NOMO-1 treated with DMSO at 0.1 percent for 48 hours (cell line): ENCODE data around the gene SLC27A1.
A peak's percentile ranks its signal among the peaks of the same experiment; 100 is the strongest.
"Not testable (repeated sequence)": the region's sequence is repeated elsewhere in the genome, so short reads cannot be mapped to it uniquely, and the experiment has no call there.

ENCODE experiments used
- DNase-seq: peaks from one replicate; lab custom pipeline; 2025; ENCODE audit not compliant: unreplicated experiment; lab: John Stamatoyannopoulos, UW

Gene SLC27A1

DNA sequence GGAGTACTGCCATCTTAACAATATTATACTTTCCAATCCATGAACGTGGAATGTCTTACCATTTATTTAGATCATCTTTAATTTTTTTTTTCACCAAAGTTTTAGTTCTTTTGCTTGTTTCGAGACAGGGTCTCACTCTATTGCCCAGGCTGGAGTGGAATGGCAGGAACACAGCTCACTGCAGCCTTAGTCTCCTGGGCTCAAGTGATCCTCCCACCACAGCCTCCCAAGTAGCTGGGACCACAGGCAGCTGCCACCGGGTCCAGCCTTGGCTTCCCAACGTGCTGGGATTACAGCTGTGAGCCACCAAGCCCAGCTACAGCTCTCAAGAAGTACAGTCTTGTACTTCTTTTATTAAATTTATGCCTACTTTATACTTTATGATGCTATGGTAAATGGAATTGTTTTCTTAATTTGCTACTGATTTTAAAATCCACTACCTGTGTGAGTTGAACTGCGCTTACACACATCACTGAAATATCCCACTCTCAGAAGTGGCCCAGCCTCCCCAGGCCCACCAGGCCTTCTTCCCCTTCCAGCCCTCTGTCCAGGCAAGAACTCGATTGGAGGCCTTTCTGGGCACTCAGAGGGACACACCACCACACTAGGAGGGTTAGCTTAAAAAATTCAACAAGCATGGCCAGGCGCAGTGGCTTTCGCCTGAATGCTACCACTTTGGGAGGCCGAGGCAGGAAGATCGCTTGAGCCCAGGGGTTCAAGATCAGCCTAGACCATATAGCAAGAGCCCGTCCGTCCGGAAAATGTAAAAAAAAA lies 40.1 kb downstream of the SLC27A1 start:
- DNase-seq = no peak

DNA sequence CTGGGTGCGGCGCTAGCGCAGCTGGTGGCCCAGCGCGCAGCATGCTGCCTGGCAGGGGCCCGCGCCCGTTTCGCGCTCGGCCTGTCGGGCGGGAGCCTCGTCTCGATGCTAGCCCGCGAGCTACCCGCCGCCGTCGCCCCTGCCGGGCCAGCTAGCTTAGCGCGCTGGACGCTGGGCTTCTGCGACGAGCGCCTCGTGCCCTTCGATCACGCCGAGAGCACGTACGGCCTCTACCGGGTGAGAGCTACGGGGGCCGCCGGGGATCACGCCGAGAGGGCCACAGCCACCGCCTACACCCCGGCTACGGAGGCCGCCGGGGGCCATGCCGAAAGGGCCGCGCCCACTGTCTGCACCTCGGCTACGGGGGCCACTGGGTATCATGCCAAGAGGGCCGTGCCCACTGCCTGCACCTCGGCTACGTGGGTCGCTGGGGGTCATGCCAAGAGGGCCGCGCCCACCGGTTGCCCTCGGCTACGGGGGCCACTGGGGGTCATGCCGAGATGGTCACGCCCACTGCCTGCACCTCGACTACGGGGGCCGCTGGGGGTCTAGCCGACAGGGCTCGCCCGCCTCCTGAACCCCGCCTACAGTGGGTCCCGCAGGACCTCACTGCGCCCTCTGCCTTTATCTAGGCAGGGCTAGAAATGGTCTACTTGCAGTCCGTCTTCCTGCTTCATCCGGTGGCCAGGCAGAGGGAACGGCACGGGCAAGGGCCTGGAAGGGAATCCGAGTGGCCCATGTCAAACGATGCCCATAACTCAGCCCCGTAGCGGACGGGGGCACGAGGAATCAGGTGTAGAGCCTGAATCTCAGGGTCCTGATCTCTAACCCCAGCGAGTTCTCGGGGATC lies 41.6 kb downstream of the SLC27A1 start:
- DNase-seq = peak; percentile 80

DNA sequence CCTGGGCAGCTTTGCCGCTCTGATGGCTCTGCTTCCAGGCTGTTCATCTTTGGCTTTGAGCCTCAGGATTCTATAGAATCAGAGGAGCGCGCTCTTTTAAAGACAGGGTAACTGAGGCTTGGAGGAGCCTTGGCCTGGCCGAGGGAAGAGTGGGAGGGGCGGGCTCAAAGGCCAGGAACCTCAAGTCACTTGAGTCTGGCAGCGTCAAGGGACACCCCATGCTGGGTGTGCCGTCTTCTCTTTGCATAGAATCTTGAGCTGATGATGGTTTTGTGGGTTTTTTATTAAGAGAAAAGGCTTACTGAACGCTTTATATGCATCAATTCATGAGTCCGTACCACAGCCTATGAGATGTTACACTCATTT lies 42.2 kb downstream of the SLC27A1 start:
- no peak for DNase-seq

DNA sequence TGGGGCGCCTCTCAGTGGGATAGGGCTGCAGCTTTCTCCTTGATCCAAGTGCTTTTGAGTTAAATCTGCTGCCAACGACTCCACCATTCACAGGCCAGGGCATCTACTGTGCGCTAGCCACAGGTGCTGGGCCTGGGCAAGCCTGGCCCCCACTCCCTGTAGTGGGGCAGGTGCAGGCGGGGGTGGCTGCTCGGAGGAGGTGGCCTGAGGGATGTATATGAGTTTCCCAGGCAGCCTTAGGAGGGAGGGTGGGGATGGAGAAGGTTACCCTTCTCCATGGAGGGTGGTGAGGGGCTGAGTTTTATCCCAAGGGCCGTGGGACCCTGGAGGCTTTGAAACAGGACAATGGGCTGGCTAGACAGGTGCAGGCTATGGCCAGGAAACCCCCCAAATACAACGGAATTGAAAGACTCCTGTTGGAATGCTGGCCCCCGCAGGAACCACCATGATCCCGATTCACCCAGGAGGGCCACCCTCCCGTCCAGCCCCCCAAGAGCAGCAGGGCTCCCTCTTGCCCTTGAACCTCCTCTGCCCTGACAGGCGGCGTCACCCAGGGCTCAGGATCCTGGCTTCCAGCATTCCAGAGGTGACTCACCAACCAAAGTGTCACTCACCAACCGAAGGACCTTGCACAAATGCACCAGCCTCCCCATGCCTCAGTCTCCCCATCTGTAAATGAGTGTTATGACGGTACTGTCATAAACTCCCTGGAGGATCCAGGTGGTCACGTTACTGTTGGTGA lies 45.3 kb downstream of the SLC27A1 start:
- DNase-seq = no peak

DNA sequence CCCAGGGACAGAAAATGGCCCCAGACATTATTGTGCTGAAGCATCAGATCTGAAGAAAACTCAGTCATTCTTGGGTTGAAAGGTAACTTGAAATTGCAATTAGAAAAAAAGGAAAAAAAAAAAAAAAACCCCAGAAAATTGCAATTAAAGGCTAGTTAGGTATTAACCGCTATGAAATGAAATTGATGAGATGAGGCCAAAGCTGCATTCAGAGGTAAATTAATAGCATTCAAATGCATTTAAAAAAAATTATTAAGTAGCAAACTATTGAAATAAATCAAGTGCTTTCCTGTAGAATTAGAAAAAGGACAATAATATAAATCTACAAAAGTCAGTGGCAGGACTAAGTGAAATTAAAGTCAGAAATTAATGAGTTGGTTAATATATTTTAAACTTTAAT lies 47.6 kb downstream of the SLC27A1 start:
- no peak for DNase-seq

DNA sequence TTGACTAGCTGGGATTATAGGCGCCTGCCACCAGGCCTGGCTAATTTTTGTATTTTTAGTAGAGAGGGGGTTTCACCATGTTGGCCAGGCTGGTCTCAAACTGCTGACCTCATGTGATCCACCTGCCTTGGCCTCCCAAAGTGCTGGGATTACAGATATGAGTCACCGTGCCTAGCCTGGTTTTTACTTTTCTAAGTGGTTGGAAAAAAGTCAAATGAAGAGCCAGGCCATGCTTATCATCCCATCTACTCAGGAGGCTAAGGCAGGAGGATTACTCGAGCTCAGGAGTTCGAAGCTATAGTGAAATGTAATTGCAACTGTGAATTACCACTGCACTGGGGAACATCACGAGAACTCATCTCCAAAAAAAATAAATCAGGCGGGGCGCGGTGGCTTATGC lies 48.3 kb downstream of the SLC27A1 start:
- DNase-seq = not testable (repeated sequence)

DNA sequence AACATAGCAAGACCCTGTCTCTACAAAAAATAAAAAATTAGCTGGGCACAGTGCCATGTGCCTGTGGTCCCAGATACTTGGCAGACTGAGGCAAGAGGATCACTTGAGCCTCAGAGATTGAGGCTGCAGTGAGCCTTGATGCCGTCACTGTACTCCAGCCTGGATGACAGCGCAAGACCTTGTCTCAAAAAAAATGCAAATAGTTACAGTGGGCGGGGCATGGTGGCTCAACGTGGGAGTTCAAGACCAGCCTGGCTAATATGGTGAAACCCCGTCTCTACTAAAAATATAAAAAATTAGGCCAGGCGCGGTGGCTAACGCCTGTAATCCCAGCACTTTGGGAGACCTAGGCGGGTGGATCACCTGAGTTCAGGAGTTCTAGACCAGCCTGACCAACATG lies 49.6 kb downstream of the SLC27A1 start:
- DNase-seq = no peak

DNA sequence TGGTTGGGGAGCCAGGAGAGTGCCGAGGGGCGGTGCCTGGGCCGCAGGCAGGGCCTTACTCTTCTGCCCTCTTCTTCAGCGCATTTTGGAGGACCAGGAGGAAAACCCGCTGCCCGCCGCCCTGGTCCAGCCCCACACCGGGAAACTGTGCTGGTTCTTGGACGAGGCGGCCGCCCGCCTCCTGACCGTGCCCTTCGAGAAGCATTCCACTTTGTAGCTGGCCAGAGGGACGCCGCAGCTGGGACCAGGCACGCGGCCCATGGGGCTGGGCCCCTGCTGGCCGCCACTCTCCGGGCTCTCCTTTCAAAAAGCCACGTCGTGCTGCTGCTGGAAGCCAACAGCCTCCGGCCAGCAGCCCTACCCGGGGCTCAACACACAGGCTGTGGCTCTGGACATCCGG lies 50.5 kb downstream of the SLC27A1 start:
- no peak for DNase-seq

DNA sequence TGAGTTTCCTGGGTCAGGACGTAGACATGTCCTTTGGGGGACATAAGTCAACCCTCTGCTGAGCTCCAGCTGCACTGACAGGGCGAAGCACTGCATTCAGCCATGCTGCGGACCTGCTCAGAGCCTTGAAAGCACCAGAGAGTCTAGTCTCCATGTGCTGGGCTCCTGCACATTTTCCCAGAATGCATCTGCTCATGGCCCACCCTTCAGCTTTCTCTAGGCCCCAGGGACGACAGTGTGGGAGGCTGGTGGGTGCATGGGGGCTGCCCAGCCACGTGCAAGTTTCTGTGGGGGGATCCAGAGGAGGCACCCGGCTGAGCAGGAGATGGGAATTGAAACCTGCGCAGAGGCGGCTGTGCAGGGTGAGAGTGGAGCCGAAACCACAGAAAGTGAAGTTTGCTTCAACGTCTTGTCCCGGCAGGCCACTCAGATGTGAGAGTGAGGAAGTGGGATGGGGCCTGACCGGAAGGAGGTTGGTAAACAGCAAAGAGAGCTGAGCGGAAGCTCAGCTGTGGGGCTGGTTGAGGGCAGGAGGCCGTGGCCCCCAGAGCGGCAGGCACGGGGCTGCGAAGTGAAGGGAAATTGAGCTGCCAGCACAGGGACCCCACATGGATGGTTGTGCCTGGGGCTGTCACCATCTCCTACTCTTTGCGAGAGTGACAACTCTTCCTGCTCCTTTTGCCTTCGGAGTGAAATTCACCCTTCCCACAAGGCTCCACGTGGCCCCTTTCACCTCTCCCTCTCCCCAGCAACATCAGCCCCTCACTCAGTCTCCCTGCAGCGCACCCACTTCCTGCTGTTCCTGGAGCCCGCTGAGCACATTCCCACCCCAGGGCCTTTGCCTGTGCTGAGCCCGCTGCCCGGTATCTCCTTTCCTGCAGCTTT lies 52.9 kb downstream of the SLC27A1 start:
- peak; percentile 97 for DNase-seq

DNA sequence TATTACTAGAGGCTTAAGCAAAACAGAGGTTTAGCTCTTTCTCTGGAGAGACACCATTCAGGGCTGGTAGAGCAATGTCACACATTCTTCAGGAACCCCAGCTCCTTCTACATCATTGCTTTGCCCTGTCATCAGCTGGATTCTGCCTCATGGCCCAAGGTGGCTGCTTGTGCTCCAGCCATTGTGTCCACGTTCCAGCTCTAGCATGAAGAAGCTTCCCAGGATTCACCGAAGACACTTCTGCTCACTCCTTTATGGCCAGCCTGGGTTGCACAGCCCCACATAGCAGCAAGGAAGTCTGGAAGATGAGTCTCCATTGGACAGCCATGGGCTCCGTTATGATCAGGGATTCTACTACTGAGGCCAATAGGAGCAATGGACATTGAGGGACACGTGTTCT lies 54.3 kb downstream of the SLC27A1 start:
- DNase-seq = no peak

DNA sequence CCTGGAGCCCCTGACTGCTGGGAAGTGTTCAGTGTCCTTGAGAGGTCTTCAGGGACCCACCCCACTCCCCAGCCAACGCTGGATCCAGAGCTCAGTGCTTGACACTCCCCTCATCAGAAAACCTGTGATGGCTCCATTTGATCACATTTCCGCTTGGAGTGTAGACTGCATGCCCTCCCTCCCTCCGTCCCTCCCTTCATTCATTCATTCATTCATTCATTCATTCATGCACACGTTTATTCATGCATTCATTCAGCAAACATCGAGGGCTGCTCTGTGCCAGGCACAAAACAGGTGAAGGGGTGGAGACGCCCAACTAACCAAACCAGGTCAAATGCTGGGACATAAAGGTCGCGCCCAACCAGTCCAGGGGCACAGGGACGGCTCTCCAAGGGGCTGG lies 54.8 kb downstream of the SLC27A1 start:
- no peak for DNase-seq

DNA sequence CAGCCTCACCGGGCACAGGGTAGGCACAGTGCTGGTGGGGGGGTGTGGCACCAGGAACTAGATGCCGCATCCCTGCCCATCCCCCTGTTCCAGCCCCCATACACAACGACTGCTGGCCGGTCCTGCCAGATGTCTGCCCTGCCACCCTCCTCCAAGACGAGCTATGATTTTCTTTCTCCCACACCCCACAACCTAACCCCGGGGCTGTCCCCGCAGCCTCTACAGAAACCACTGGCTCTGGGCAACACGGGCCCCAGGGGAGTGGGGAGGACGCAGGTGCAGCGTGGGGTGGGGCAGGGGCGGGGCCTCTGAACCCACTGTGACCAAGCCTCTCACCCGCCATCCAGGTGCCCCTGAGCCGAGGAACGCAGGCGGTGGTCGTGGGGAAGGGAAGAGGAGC lies 56.6 kb downstream of the SLC27A1 start:
- no peak for DNase-seq

DNA sequence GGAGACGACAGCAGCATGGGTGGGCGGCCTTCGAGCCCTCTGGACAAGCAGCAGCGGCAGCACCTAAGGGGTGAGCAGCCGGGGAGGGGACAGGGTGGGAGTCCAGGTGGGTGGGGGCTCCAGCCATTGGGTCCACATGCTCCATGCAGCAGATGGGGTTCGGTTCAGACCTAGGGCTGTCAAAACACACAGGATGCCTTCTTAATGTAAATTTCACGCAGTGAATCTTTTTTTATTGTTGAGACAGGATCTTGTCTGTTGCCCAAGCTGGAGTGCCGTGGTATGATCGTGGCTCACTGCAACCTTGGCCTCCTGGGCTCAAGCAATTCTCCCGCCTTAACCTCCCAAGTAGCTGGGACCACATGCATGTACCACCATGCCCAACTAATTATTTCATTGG lies 57.0 kb downstream of the SLC27A1 start:
- no peak for DNase-seq

DNA sequence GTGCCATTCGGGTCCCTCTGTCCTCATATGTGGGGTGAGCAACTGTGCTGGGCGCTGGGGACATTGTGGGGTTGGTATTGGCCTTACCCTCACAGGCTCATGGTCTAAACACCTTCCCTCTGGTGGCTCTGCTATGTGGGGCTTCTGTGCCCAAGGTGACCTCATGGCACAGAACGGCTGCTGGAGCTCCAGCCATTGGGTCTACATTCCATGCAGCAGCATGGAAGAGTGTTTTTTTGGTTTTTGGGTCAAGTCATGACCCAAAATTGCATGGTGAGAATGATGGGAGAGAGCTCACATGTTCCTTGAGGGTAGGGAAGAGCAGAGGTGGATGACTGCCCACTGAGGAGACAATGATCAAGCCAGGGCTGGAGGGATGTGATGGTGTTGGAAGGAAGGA lies 58.3 kb downstream of the SLC27A1 start:
- DNase-seq = no peak

DNA sequence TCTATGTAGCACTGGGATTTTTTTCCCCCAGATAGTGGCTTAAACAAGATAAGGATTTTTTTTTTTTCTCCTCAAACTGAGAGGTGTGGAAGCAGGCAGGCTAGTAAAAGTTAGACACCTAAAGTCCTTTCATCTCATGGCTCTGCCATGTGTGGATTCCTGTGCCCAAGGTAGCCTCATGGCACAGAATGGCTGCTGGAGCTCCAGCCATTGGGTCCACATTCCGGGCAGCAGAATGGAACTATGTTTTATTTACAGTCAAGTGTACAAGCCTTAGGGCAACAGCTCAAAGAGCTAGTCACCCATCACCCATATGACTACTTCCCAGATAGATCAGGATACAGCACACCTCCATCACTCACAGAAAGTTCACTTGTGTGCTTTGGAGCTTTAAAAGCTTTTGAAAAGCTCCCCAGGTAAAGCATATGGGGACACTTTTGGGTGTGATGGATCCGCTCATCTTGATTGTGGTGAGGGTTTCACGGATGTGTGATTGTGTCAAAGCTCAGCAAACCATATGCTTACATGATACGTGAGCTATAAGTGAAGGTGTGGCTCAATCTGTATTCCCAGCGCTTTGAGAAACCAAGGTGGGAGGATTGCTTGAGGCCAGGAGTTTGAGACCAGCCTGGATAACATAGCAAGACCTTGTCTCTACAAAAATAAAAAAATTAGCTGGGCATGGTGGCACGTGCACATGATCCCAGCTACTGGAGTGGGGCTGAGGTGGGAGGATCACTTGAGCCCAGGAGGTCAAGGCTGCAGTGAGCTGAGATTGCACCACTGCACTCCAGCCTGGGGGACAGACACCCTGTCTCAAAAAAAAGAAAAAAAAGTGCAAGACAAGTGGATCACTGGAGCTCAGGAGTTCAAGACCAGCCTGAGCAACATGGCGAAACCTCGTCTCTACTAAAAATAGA lies 59.2 kb downstream of the SLC27A1 start:
- DNase-seq = no peak

DNA sequence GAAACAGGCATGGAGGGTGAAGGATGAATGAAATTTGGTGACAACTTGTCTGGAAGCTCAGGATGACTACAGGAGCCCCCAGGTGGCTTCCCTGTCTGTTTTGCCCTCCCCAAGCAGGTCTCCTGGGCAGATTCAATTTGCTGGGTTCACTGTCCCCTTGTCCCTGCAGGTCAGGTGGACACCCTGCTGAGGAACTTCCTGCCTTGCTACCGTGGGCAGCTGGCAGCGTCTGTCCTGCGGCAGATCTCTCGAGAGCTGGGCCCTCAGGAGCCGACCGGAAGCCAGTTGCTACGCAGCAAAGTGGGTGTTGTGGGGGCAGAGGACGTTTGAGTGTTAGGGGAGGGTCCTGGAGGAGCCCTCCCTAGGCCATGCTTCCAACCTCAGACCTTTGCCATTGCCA lies 60.3 kb downstream of the SLC27A1 start:
- DNase-seq = no peak

DNA sequence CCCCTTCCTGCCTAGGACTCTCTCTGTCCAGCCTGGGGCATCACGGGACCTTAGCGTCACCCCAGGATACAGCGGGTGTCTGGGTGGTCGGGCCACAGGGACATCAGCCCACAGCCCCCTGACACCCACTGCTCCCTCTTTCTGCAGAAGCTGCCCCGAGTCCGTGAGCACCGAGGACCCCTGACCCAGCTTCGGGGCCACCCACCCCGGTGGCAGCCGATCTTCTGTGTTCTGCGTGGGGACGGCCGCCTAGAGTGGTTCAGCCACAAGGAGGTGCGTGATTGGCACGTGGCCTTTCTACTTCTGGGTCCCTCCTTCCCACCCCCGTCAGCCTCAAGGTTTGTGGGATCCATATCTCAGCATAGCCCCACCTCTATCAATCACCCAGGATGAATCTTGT lies 61.8 kb downstream of the SLC27A1 start:
- DNase-seq = no peak

DNA sequence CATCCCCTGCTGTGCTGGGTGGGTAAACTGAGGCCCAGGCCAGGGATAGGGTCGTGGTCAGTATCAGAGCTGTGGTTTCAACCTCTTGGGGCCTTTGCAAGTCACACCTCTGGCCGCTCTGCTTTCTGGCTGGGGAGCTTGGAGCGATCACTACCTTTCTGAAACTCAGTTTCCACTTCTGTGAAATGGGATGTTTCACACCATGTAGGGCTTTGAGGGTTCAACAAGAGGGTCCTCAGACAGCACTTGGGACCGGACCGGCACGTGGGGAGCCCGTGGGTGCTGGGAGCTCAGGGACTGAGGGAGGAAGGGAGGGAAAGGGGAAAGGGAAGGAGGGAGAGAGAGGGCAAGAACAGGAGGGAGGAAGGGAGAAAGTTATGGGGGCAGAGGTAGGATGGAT lies 62.2 kb downstream of the SLC27A1 start:
- DNase-seq = no peak

DNA sequence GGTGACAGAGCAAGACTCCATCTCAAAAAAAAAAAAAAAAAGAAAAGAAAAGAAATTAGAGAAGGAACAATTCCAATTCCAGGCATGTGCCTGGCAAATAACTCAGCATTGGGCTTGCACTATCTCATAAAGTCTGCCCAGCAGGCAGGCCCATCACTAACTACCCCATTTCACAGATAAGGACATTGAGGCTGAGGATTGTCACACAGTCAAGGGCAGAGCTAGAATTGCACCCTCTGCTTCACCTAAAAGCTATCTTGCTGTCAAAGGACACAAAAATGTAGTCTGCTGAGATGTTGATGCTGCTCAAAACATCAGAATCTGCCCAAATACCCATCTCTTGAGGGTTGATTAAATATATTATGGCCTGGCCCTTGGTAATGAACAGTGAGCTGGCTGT lies 64.4 kb downstream of the SLC27A1 start:
- DNase-seq = no peak

DNA sequence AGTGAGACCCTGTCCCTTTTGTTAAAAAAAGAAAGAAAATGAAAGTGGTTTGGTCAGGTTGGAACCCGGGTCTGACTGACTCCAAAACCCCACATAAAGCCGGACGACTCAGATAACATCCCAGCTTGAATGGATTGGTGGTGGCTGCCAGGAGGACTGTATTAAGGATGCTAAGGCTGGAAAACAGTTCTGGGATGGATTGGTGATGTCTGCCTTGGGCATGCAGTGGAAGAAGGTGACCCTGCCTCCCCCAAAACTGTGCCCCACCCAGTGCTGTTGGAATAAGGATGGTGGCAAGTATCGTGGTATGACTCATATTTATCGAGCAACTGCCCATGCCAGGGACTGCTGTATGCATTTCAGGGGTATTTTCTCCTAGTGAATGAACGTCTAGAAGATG lies 66.6 kb downstream of the SLC27A1 start:
- no peak for DNase-seq
